ENCODE results near the gene PPT2.
A peak's percentile ranks its signal among the peaks of the same experiment; 100 is the strongest.

DNA sequence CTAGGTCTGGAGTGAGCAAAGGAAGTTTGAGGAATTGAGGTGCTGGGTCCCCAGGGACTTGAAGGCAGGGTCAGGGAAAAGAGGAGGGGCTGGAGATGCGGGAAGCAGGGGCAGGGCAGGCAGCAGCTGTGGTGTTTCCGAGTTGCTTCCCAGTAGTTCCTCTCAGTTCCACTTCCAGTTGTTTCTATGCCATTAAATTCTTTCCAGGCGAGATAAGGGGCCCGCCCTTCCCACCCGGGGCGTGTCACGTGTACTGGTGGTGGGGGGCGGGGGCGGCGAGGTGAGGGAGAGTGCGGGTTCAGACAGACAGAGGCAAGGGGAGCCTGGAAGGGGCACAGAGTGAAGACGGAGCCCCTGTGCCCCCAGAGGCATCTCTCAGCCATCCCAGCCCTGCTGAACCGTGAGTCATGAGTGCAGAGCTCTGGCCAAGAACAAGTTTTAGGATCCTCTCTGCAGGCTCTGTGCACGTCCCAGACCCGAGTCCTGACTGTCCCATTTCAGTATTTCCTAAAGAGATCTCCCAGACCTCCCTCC is 45.8 kb upstream of the PPT2 start:
- TF ChIP-seq, protein P1, sequence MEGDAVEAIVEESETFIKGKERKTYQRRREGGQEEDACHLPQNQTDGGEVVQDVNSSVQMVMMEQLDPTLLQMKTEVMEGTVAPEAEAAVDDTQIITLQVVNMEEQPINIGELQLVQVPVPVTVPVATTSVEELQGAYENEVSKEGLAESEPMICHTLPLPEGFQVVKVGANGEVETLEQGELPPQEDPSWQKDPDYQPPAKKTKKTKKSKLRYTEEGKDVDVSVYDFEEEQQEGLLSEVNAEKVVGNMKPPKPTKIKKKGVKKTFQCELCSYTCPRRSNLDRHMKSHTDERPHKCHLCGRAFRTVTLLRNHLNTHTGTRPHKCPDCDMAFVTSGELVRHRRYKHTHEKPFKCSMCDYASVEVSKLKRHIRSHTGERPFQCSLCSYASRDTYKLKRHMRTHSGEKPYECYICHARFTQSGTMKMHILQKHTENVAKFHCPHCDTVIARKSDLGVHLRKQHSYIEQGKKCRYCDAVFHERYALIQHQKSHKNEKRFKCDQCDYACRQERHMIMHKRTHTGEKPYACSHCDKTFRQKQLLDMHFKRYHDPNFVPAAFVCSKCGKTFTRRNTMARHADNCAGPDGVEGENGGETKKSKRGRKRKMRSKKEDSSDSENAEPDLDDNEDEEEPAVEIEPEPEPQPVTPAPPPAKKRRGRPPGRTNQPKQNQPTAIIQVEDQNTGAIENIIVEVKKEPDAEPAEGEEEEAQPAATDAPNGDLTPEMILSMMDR (IDR thresholded peaks at IDR 0.05): no peak
- peak in 1 of 2 donors; percentile 44 for TF ChIP-seq POLR2A (IDR thresholded peaks at IDR 0.05)

Measured in uterus (tissue), 2 donors.